ENCODE data around the gene CCDC66.
A peak's percentile ranks its signal among the peaks of the same experiment; 100 is the strongest.
"Not testable (repeated sequence)": the region's sequence is repeated elsewhere in the genome, so short reads cannot be mapped to it uniquely, and the experiment has no call there.

CCDC66 gene

GRCh38 chr3:56556908-56557830, at the start of gene CCDC66:
TSS of gene CCDC66 (plus strand) at chr3:56557175. CDS start at chr3:56557243, 68 bp downstream.
- DNase-seq, result peak; percentile 94

- DNase-seq, result no peak
Observed at GRCh38 chr3:56519641-56520040, 37.3 kb upstream of the CCDC66 start.

GRCh38 chr3:56522374-56522773, 34.6 kb upstream of the CCDC66 start:
- no peak for DNase-seq

GRCh38 chr3:56525291-56525690, 31.7 kb upstream of the CCDC66 start:
- DNase-seq, result no peak

- no peak for DNase-seq
Observed at GRCh38 chr3:56536735-56537134, 20.2 kb upstream of the CCDC66 start.

- DNase-seq, result no peak
Observed at GRCh38 chr3:56547486-56547885, 9.5 kb upstream of the CCDC66 start.

- DNase-seq, result no peak
Observed at GRCh38 chr3:56557831-56558170, 826 bp downstream of the CCDC66 start.

GRCh38 chr3:56573501-56573900, 16.5 kb downstream of the CCDC66 start:
- DNase-seq, result no peak

- not testable (repeated sequence) for DNase-seq
Observed at GRCh38 chr3:56581941-56582340, 25.0 kb downstream of the CCDC66 start.

- not testable (repeated sequence) for DNase-seq
Observed at GRCh38 chr3:56584275-56584674, 27.3 kb downstream of the CCDC66 start.

GRCh38 chr3:56590814-56591213, 33.8 kb downstream of the CCDC66 start:
- no peak for DNase-seq

- no peak for DNase-seq
Observed at GRCh38 chr3:56591262-56591661, 34.3 kb downstream of the CCDC66 start.

GRCh38 chr3:56593455-56594158, 36.6 kb downstream of the CCDC66 start:
- DNase-seq, result peak; percentile 71

- no peak for DNase-seq
Observed at GRCh38 chr3:56595975-56596840, 39.2 kb downstream of the CCDC66 start.

- not testable (repeated sequence) for DNase-seq
Observed at GRCh38 chr3:56608479-56608878, 51.5 kb downstream of the CCDC66 start.

- DNase-seq, result no peak
Observed at GRCh38 chr3:56610669-56611335, 53.8 kb downstream of the CCDC66 start.

- DNase-seq, result no peak
Observed at GRCh38 chr3:56611364-56611763, 54.4 kb downstream of the CCDC66 start.

- no peak for DNase-seq
Observed at GRCh38 chr3:56612146-56612545, 55.2 kb downstream of the CCDC66 start.

GRCh38 chr3:56613016-56613415, 56.0 kb downstream of the CCDC66 start:
- DNase-seq, result peak; percentile 13

GRCh38 chr3:56616478-56617006, 59.6 kb downstream of the CCDC66 start:
- DNase-seq, result no peak

- no peak for DNase-seq
Observed at GRCh38 chr3:56620371-56620770, 63.4 kb downstream of the CCDC66 start.

GRCh38 chr3:56621681-56622080, 64.7 kb downstream of the CCDC66 start:
- no peak for DNase-seq

All from CD4-positive, alpha-beta T cell treated with Interleukin-6 for 4 hours (primary cell).